Spleen (tissue), 11 donors: ENCODE data around the gene RAB3GAP1. TPM values are rescaled to one million over a fixed set of nuclear protein-coding genes. Genes with fewer than 3 reads are reported as not detected.

ENCODE experiments used
- DNase-seq: peaks from one replicate; pipeline ENCODE4 v3.0.0-alpha.2; 2020
- H3K27ac ChIP-seq, 8 donors: fragments of 200-600 bp; sonication (generic) in 7 of 8; 1 replicate in 4 of 8; 2 replicates in 4 of 8; pipeline versions ENCODE4 v1.5.0 to v1.8.0; 2016 to 2021; ENCODE audit warnings: inconsistent platforms in 4 of 8, mild to moderate bottlenecking in 4 of 8, moderate library complexity in 1 of 8
- H3K27me3 ChIP-seq, 7 donors: fragments of 200-600 bp; sonication (generic) in 6 of 7; replicated peaks in 1 of 7; 1 replicate in 4 of 7; 2 replicates in 3 of 7; pipeline versions ENCODE4 v1.5.0 to v1.8.0; 2016 to 2021; ENCODE audit warnings: inconsistent platforms in 3 of 7, mild to moderate bottlenecking in 1 of 7
- H3K36me3 ChIP-seq, 6 donors: fragments of 200-600 bp; sonication (generic) in 5 of 6; 1 replicate in 4 of 6; 2 replicates in 2 of 6; pipeline versions ENCODE4 v1.5.0 to v1.8.0; 2016 to 2021; ENCODE audit warnings: inconsistent platforms in 2 of 6
- H3K4me1 ChIP-seq, 6 donors: fragments of 200-600 bp; sonication (generic) in 5 of 6; 1 replicate in 3 of 6; 2 replicates in 3 of 6; pipeline versions ENCODE4 v1.5.0 to v1.8.0; 2016 to 2021; ENCODE audit warnings: inconsistent platforms in 3 of 6
- H3K4me3 ChIP-seq, 8 donors: fragments of 200-600 bp; sonication (generic) in 7 of 8; 1 replicate in 4 of 8; 2 replicates in 4 of 8; pipeline versions ENCODE4 v1.5.0 to v1.8.0; 2016 to 2021; ENCODE audit warnings: inconsistent platforms in 4 of 8, mild to moderate bottlenecking in 4 of 8, moderate library complexity in 2 of 8
- H3K9me3 ChIP-seq, 8 donors: fragments of 200-600 bp; sonication (generic) in 7 of 8; 1 replicate in 4 of 8; 2 replicates in 4 of 8; pipeline versions ENCODE4 v1.5.0 to v1.8.0; 2016 to 2021; ENCODE audit warnings: inconsistent platforms in 4 of 8
- CTCF ChIP-seq, 11 experiments: fragments of 200-600 bp in 7 of 11; fragments of 450-650 bp in 4 of 11; sonication (generic) in 4 of 11; IDR thresholded peaks in 8 of 11; conservative IDR thresholded peaks in 3 of 11; 1 replicate in 7 of 11; 2 replicates in 4 of 11; pipeline versions ENCODE4 v1.4.0 to v1.8.0; 2016 to 2021; ENCODE audit warnings: antibody characterized with exemption in 11 of 11, inconsistent platforms in 4 of 11, mild to moderate bottlenecking in 1 of 11
- POLR2A ChIP-seq, 3 donors: fragments of 450-650 bp; IDR thresholded peaks; one replicate each; pipeline ENCODE4 v1.5.1; 2017; ENCODE audit warnings: antibody characterized with exemption in 3 of 3, mild to moderate bottlenecking in 1 of 3
- POLR2AphosphoS5 ChIP-seq, 3 donors: sonication (generic); formaldehyde crosslinking; IDR thresholded peaks; one replicate each; pipeline ENCODE4 v1.5.1; 2017; ENCODE audit warnings: antibody characterized with exemption in 3 of 3
- WGBS, 5 donors: extraction: QIAGEN DNeasy Blood & Tissue Kit in 3 of 5; methylation state at CpG; one replicate each; pipeline versions ENCODE4 v1.1.5 to v1.1.7; 2013 to 2018; 5-methylcytosine and 5-hydroxymethylcytosine counted together
- intact Hi-C: fragments of 100-400 bp; cut with DNase I; formaldehyde crosslinking; loops from one replicate; pipeline ENCODE4 v1.15.0; 2023; ENCODE audit warnings: low total_unique reads
- polyA plus RNA-seq, 3 donors: library from polyadenylated mRNA; stranded (reverse); fragments of 200-250 nt; gene quantifications; one replicate each; pipeline ENCODE4 v1.2.1, GENCODE V29; 2013
- total RNA-seq, 7 donors: library from RNA; depleted of rRNA in 3 of 7; stranded (reverse); fragments of >200 nt in 3 of 7; fragmentation: NEBNext Ultra II Directional in 4 of 7; extraction: Animal tissue kit (Norgen Biotek cat#: 25700) in 4 of 7; gene quantifications; one replicate each; pipeline versions ENCODE4 v1.1.0 to v1.2.1, GENCODE V29; 2016 to 2021
- donor health status: healthy with polysubstance abuse.
- donor health status: DM: no; HTN: no; CAD: no; lungs with moderate emphysema.
- donor health status: DM: no; HTN: no; CAD: no.
- donor health status: Bipolar disorder and iron deficiency.
- donor health status: healthy.
- donor health status: DM: no; HTN: no; CAD: no.
- donor health status: DM: yes; HTN: yes; CAD: no.

Gene RAB3GAP1
- total and polyA plus RNA-seq, 10 donors: 11.2 to 49.5 (median 38.9) TPM

GRCh38 chr2:135048122-135048521, 4.0 kb upstream of the RAB3GAP1 start:
- peaks cover 0 to 16% (median 0%) of the 10 kb centered on the region in 7 donors for H3K27me3 ChIP-seq
- WGBS, 5 donors: 77 to 88% (median 82%) methylated on average over 6 of the region's 6 CpGs
- no peak overlapping the region for H3K27ac ChIP-seq

GRCh38 chr2:135050132-135050531, 2.0 kb upstream of the RAB3GAP1 start:
- intact Hi-C loops: no loop called here

More at GRCh38 chr2:135048122-135048521, 4.0 kb upstream of the RAB3GAP1 start:
- H3K36me3 ChIP-seq: no peaks in the 10 kb centered on the region
- no peak for TF ChIP-seq CTCF (IDR thresholded peaks at IDR 0.05 in 8 of 11, conservative IDR thresholded peaks at IDR 0.05 in 3 of 11)
- TF ChIP-seq POLR2A (IDR thresholded peaks at IDR 0.05): no peak
- TF ChIP-seq POLR2AphosphoS5 (IDR thresholded peaks at IDR 0.05): no peak
- H3K9me3 ChIP-seq: no peaks in the 10 kb centered on the region
- intact Hi-C loops: no loop called here
- no peak overlapping the region for H3K4me3 ChIP-seq
- peaks cover 1 to 10% (median 5%) of the 10 kb centered on the region in 6 donors for H3K4me1 ChIP-seq
- DNase-seq: no peak

GRCh38 chr2:135050684-135051083, 1.4 kb upstream of the RAB3GAP1 start:
- H3K9me3 ChIP-seq: no peaks in the 10 kb centered on the region
- H3K4me3 ChIP-seq: no peak overlapping the region
- TF ChIP-seq POLR2A (IDR thresholded peaks at IDR 0.05) (no peak), CTCF (IDR thresholded peaks at IDR 0.05 in 8 of 11, conservative IDR thresholded peaks at IDR 0.05 in 3 of 11) (no peak), POLR2AphosphoS5 (IDR thresholded peaks at IDR 0.05) (no peak)
- DNase-seq: no peak
- peaks cover 0 to 3% (median 0%) of the 10 kb centered on the region in 7 donors for H3K27me3 ChIP-seq
- 88 to 94% (median 92%) methylated on average over 6 of the region's 6 CpGs for WGBS, 5 donors
- no peak overlapping the region for H3K27ac ChIP-seq
- H3K36me3 ChIP-seq: peaks cover 0 to 5% (median 0%) of the 10 kb centered on the region in 6 donors
- H3K4me1 ChIP-seq: peaks cover 17 to 35% (median 30%) of the 10 kb centered on the region in 6 donors
- intact Hi-C loops: no loop called here

More at GRCh38 chr2:135050132-135050531, 2.0 kb upstream of the RAB3GAP1 start:
- H3K27ac ChIP-seq: no peak overlapping the region
- peaks cover 0 to 5% (median 0%) of the 10 kb centered on the region in 7 donors for H3K27me3 ChIP-seq
- no peaks in the 10 kb centered on the region for H3K36me3 ChIP-seq
- no peaks in the 10 kb centered on the region for H3K9me3 ChIP-seq
- DNase-seq: no peak
- WGBS, 5 donors: 88 to 95% (median 92%) methylated on average over 3 of the region's 3 CpGs
- H3K4me1 ChIP-seq: peaks cover 15 to 30% (median 26%) of the 10 kb centered on the region in 6 donors
- TF ChIP-seq POLR2AphosphoS5 (IDR thresholded peaks at IDR 0.05) (no peak), CTCF (IDR thresholded peaks at IDR 0.05 in 8 of 11, conservative IDR thresholded peaks at IDR 0.05 in 3 of 11) (no peak), POLR2A (IDR thresholded peaks at IDR 0.05) (no peak)
- no peak overlapping the region for H3K4me3 ChIP-seq

GRCh38 chr2:135052997-135053474, 944 bp downstream of the RAB3GAP1 start:
- no peak for TF ChIP-seq CTCF (IDR thresholded peaks at IDR 0.05 in 8 of 11, conservative IDR thresholded peaks at IDR 0.05 in 3 of 11)
- TF ChIP-seq POLR2AphosphoS5 (IDR thresholded peaks at IDR 0.05): no peak
- TF ChIP-seq POLR2A (IDR thresholded peaks at IDR 0.05): no peak
- Histone ChIP-seq H3K9me3 (no peaks in the 10 kb centered on the region), H3K27ac (peak overlapping the region; percentile 92 to 96 (median 94)), H3K4me3 (peak overlapping the region; percentile 62 to 77 (median 69)), H3K27me3 (no peaks in the 10 kb centered on the region), H3K4me1 (peaks cover 17 to 59% (median 46%) of the 10 kb centered on the region in 6 donors), H3K36me3 (peaks cover 0 to 26% (median 0%) of the 10 kb centered on the region in 6 donors)
- intact Hi-C loops: no loop called here
- DNase-seq: peak; percentile 80
- WGBS, 5 donors: 9 to 39% (median 20%) methylated on average over 15 of the region's 15 CpGs
